CD14-positive monocyte (primary cell): ENCODE measurements around the gene CGNL1. TPM values are rescaled to one million over a fixed set of nuclear protein-coding genes. Genes with fewer than 3 reads are reported as not detected.

Experiments
- DNase-seq, 3 donors: peaks; one replicate each; pipeline ENCODE4 v3.0.0-alpha.2; 2011 to 2022
- H2AFZ ChIP-seq: 2 replicates; pipeline ENCODE4 v1.6.0; 2012; ENCODE audit warnings: mild to moderate bottlenecking, low read depth, low read length, inconsistent platforms; ENCODE audit not compliant: insufficient read depth, poor library complexity, severe bottlenecking
- H3K27ac ChIP-seq, 2 donors: 1 replicate in 1 of 2; 2 replicates in 1 of 2; pipeline ENCODE4 v1.5.1; 2012 to 2013; ENCODE audit warnings: low read length in 2 of 2, control low read depth in 1 of 2, inconsistent platforms in 1 of 2, low read depth in 1 of 2, mild to moderate bottlenecking in 1 of 2
- H3K27me3 ChIP-seq, 2 donors: one replicate each; pipeline versions ENCODE4 v1.6.0 to v1.6.1; 2011 to 2013; ENCODE audit warnings: low read length in 2 of 2; ENCODE audit not compliant: control insufficient read depth in 2 of 2, insufficient read depth in 2 of 2
- H3K36me3 ChIP-seq, 2 donors: replicated peaks in 1 of 2; 1 replicate in 1 of 2; 2 replicates in 1 of 2; pipeline versions ENCODE4 v1.5.1 to v1.6.1; 2012 to 2013; ENCODE audit warnings: low read length in 2 of 2, control low read depth in 1 of 2, inconsistent platforms in 1 of 2, mild to moderate bottlenecking in 1 of 2; ENCODE audit not compliant: insufficient read depth in 2 of 2, control insufficient read depth in 1 of 2
- H3K4me1 ChIP-seq, 2 donors: 1 replicate in 1 of 2; 2 replicates in 1 of 2; pipeline versions ENCODE4 v1.5.1 to v1.6.1; 2012 to 2013; ENCODE audit warnings: low read length in 2 of 2, control low read depth in 1 of 2, inconsistent platforms in 1 of 2, mild to moderate bottlenecking in 1 of 2, moderate library complexity in 1 of 2; ENCODE audit not compliant: insufficient read depth in 2 of 2, control insufficient read depth in 1 of 2
- H3K4me2 ChIP-seq: replicated peaks from 2 replicates; pipeline ENCODE3; 2012; ENCODE audit warnings: low read length, moderate library complexity, mild to moderate bottlenecking; ENCODE audit not compliant: poor library complexity, severe bottlenecking; ENCODE audit errors: extremely low read depth
- H3K4me3 ChIP-seq, 3 experiments: fragments of 200-600 bp in 1 of 3; sonication (generic) in 1 of 3; replicated peaks in 1 of 3; 1 replicate in 2 of 3; 2 replicates in 1 of 3; pipeline ENCODE4 v1.5.1; 2011 to 2013; ENCODE audit warnings: low read length in 3 of 3, mild to moderate bottlenecking in 3 of 3, control low read depth in 2 of 3, low read depth in 2 of 3, inconsistent platforms in 1 of 3, moderate library complexity in 1 of 3
- H3K79me2 ChIP-seq: 2 replicates; pipeline ENCODE4 v1.6.0; 2012; ENCODE audit warnings: mild to moderate bottlenecking, control low read depth, inconsistent platforms, low read length, moderate library complexity; ENCODE audit not compliant: insufficient read depth
- H3K9ac ChIP-seq: 2 replicates; pipeline ENCODE4 v1.6.0; 2017; ENCODE audit warnings: low read length, mild to moderate bottlenecking; ENCODE audit not compliant: insufficient read depth, poor library complexity, severe bottlenecking
- H3K9me3 ChIP-seq, 2 donors: replicated peaks in 1 of 2; 1 replicate in 1 of 2; 2 replicates in 1 of 2; pipeline versions ENCODE4 v1.5.1 to v1.6.1; 2012 to 2013; ENCODE audit warnings: low read length in 2 of 2, control low read depth in 1 of 2; ENCODE audit not compliant: control insufficient read depth in 1 of 2, insufficient read depth in 1 of 2
- H4K20me1 ChIP-seq: 2 replicates; pipeline ENCODE4 v1.6.0; 2012; ENCODE audit warnings: mild to moderate bottlenecking, low read length, control low read depth, moderate library complexity; ENCODE audit not compliant: insufficient read depth
- H3K27ac Mint-ChIP-seq, 7 donors: one replicate each; pipeline ENCODE4 v1.8.0; 2020; ENCODE audit warnings: mild to moderate bottlenecking in 7 of 7, mixed read lengths in 7 of 7, moderate library complexity in 6 of 7, inconsistent platforms in 2 of 7
- H3K27me3 Mint-ChIP-seq, 3 donors: one replicate each; pipeline ENCODE4 v1.8.0; 2021 to 2022; ENCODE audit warnings: low read depth in 3 of 3, mild to moderate bottlenecking in 3 of 3, mixed read lengths in 3 of 3, moderate library complexity in 3 of 3, inconsistent platforms in 1 of 3
- H3K36me3 Mint-ChIP-seq, 2 donors: one replicate each; pipeline ENCODE4 v1.8.0; 2020; ENCODE audit warnings: mixed read lengths in 2 of 2, inconsistent platforms in 1 of 2, mild to moderate bottlenecking in 1 of 2
- H3K4me1 Mint-ChIP-seq: one replicate; pipeline ENCODE4 v1.8.0; 2020; ENCODE audit warnings: mild to moderate bottlenecking, mixed read lengths
- H3K4me3 Mint-ChIP-seq, 2 donors: one replicate each; pipeline ENCODE4 v1.8.0; 2020; ENCODE audit warnings: mild to moderate bottlenecking in 2 of 2, mixed read lengths in 2 of 2, moderate library complexity in 1 of 2
- H3K9me3 Mint-ChIP-seq, 7 donors: one replicate each; pipeline ENCODE4 v1.8.0; 2020 to 2022; ENCODE audit warnings: mixed read lengths in 7 of 7, mild to moderate bottlenecking in 6 of 7, moderate library complexity in 6 of 7, inconsistent platforms in 2 of 7
- WGBS: methylation state at CpG from one replicate; pipeline ENCODE4 v1.1.5; 2013; ENCODE audit warnings: missing lambda C conversion rate; ENCODE audit not compliant: insufficient coverage; 5-methylcytosine and 5-hydroxymethylcytosine counted together
- intact Hi-C, 2 donors: fragments of 100-400 bp; cut with micrococcal nuclease; formaldehyde crosslinking; loops; one replicate each; pipeline versions ENCODE4 v1.15.0 to v1.15.1; 2023
- polyA plus RNA-seq, 3 donors: library from polyadenylated mRNA; depleted of rRNA in 1 of 3; unstranded in 2 of 3; stranded (reverse) in 1 of 3; fragments of 300-500 nt in 2 of 3; fragments of >200 nt in 1 of 3; fragmentation: Illumina TruSeq in 2 of 3; gene quantifications; 1 replicate in 2 of 3; 2 replicates in 1 of 3; pipeline ENCODE4 v1.2.3, GENCODE V29; 2012 to 2021
- TF ChIP-seq, protein P1 (sequence below): fragments of 200-600 bp; IDR thresholded peaks from one replicate; pipeline ENCODE4 v1.8.0; 2022; ENCODE audit warnings: antibody characterized with exemption, mild to moderate bottlenecking

The CGNL1 gene
- polyA plus RNA-seq, 3 donors, result not detected

DNA sequence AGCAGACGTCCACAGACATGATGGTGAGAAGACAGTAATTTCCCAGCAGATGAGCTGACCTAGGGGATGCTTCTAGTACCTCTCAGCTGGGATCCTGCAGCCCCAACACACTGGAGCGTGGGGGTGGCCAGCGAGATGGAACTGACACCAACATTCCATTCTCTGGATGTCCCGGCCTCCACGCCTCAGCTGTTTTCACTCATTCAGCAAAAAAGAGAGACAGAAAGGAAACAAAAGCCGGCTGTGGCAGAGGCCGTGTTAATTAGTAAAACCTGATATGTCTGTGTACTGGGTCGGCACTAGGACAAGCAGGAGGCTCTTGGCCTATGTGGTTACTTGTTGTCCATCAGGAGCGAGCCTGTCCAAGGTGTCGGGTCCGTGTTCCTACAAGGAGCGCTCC lies 132.8 kb downstream of the CGNL1 start:
- H3K4me1 Mint-ChIP-seq, result no peaks in the 10 kb centered on the region
- H3K36me3 ChIP-seq, result no peaks in the 10 kb centered on the region
- H3K9ac ChIP-seq, result no peak overlapping the region
- H3K27me3 ChIP-seq, result no peaks in the 10 kb centered on the region
- no peak for DNase-seq
- no peak overlapping the region for H3K4me3 ChIP-seq
- H3K36me3 Mint-ChIP-seq, result no peaks in the 10 kb centered on the region
- H2AFZ ChIP-seq, result no peak overlapping the region
- no peak overlapping the region for H3K27ac ChIP-seq
- H3K27ac Mint-ChIP-seq, result no peak overlapping the region
- H3K79me2 ChIP-seq, result no peaks in the 10 kb centered on the region
- H3K27me3 Mint-ChIP-seq, result peaks cover 0 to 3% (median 0%) of the 10 kb centered on the region in 3 donors
- peaks cover 0 to 3% (median 0%) of the 10 kb centered on the region in 7 donors for H3K9me3 Mint-ChIP-seq
- no peak overlapping the region for H3K4me3 Mint-ChIP-seq
- no peaks in the 10 kb centered on the region for H3K4me1 ChIP-seq
- TF ChIP-seq, protein P1, sequence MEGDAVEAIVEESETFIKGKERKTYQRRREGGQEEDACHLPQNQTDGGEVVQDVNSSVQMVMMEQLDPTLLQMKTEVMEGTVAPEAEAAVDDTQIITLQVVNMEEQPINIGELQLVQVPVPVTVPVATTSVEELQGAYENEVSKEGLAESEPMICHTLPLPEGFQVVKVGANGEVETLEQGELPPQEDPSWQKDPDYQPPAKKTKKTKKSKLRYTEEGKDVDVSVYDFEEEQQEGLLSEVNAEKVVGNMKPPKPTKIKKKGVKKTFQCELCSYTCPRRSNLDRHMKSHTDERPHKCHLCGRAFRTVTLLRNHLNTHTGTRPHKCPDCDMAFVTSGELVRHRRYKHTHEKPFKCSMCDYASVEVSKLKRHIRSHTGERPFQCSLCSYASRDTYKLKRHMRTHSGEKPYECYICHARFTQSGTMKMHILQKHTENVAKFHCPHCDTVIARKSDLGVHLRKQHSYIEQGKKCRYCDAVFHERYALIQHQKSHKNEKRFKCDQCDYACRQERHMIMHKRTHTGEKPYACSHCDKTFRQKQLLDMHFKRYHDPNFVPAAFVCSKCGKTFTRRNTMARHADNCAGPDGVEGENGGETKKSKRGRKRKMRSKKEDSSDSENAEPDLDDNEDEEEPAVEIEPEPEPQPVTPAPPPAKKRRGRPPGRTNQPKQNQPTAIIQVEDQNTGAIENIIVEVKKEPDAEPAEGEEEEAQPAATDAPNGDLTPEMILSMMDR, result no peak
- intact Hi-C loops, result no loop called here
- 94% methylated on average over 12 of the region's 12 CpGs for WGBS
- H3K4me2 ChIP-seq, result no peak overlapping the region
- no peaks in the 10 kb centered on the region for H3K9me3 ChIP-seq
- no peaks in the 10 kb centered on the region for H4K20me1 ChIP-seq

DNA sequence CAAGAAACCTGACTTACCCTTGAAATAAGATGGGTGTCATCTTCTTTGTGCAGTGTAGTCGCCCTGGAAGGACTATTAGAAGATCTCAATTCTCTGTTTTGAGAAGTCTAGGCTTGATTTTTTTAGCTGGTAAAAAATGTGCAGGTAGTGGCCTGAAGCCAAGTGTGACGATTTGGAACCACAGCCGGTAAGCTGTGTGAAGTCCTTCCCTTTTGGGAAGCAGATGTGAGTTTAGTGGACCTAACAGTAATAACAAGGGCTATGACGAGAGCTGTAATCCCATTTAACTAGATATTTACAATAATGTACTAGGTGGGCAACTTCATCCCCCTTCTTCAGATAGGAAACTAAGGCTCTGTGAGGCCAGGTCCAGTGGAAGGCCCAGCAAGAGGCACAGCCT lies 133.7 kb downstream of the CGNL1 start:
- Histone ChIP-seq H3K4me1 (no peaks in the 10 kb centered on the region), H3K4me2 (no peak overlapping the region), H3K27ac (no peak overlapping the region), H3K4me3 (no peak overlapping the region), H3K36me3 (no peaks in the 10 kb centered on the region), H4K20me1 (no peaks in the 10 kb centered on the region), H3K79me2 (no peaks in the 10 kb centered on the region), H3K9me3 (no peaks in the 10 kb centered on the region), H3K9ac (no peak overlapping the region), H3K27me3 (no peaks in the 10 kb centered on the region), H2AFZ (no peak overlapping the region)
- DNase-seq, result no peak
- H3K36me3 Mint-ChIP-seq, result no peaks in the 10 kb centered on the region
- 33% methylated on average over 3 of the region's 4 CpGs for WGBS
- TF ChIP-seq, protein P1, result no peak
- no peaks in the 10 kb centered on the region for H3K4me1 Mint-ChIP-seq
- H3K9me3 Mint-ChIP-seq, result peaks cover 0 to 3% (median 0%) of the 10 kb centered on the region in 7 donors
- no peak overlapping the region for H3K27ac Mint-ChIP-seq
- no peak overlapping the region for H3K4me3 Mint-ChIP-seq
- intact Hi-C loops, result no loop called here
- H3K27me3 Mint-ChIP-seq, result peaks cover 0 to 3% (median 0%) of the 10 kb centered on the region in 3 donors
